ENCODE data around the gene CREB3L2.

- TF ChIP-seq CTCF (IDR thresholded peaks at IDR 0.05) (no peak), POLR2AphosphoS5 (IDR thresholded peaks at IDR 0.05) (no peak), POLR2A (IDR thresholded peaks at IDR 0.05) (no peak), EP300 (IDR thresholded peaks at IDR 0.05) (no peak)
Measured at GRCh38 chr7:138014686-138015085, 12.8 kb upstream of the CREB3L2 start.
